Sigmoid colon (tissue), 4 donors: ENCODE measurements around the gene GOLGA6A.

ENCODE experiments used
- EP300 ChIP-seq, 4 donors: sonication (generic); formaldehyde crosslinking; IDR thresholded peaks; one replicate each; pipeline ENCODE4 v1.6.1; 2017; ENCODE audit warnings: antibody characterized with exemption in 4 of 4
- POLR2A ChIP-seq, 2 donors: fragments of 450-650 bp; IDR thresholded peaks; one replicate each; pipeline ENCODE4 v1.6.1; 2016; ENCODE audit warnings: antibody characterized with exemption in 2 of 2, mild to moderate bottlenecking in 2 of 2, moderate library complexity in 2 of 2
- POLR2AphosphoS5 ChIP-seq, 4 donors: sonication (generic); formaldehyde crosslinking; IDR thresholded peaks; one replicate each; pipeline ENCODE4 v1.6.1; 2017; ENCODE audit warnings: antibody characterized with exemption in 4 of 4
- TF ChIP-seq, protein P1 (sequence below), 4 experiments: fragments of 450-650 bp in 3 of 4; fragments of 200-600 bp in 1 of 4; IDR thresholded peaks; one replicate each; pipeline ENCODE4 v1.5.1; 2016 to 2019; ENCODE audit warnings: antibody characterized with exemption in 4 of 4, mild to moderate bottlenecking in 3 of 4, moderate library complexity in 2 of 4

DNA sequence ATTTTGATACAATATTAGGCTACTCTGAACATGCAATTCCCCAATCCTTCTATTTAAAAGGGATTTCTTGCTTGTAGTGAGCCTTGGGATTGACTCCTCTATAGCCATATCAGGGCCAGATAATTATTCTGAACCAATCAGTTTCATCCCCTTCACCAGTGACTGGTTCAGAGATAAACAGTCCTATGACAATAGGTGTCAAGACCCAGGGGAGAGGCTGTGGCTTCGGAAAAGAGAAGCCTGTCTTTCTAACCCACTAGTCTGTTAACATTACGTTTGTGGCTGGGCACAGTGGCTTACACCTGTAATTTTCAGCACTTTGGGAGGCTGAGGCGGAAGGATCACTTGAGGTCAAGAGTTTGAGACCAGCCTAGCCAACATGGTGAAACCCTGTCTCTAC lies 41.8 kb upstream of the GOLGA6A start:
- TF ChIP-seq, protein P1, sequence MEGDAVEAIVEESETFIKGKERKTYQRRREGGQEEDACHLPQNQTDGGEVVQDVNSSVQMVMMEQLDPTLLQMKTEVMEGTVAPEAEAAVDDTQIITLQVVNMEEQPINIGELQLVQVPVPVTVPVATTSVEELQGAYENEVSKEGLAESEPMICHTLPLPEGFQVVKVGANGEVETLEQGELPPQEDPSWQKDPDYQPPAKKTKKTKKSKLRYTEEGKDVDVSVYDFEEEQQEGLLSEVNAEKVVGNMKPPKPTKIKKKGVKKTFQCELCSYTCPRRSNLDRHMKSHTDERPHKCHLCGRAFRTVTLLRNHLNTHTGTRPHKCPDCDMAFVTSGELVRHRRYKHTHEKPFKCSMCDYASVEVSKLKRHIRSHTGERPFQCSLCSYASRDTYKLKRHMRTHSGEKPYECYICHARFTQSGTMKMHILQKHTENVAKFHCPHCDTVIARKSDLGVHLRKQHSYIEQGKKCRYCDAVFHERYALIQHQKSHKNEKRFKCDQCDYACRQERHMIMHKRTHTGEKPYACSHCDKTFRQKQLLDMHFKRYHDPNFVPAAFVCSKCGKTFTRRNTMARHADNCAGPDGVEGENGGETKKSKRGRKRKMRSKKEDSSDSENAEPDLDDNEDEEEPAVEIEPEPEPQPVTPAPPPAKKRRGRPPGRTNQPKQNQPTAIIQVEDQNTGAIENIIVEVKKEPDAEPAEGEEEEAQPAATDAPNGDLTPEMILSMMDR (IDR thresholded peaks at IDR 0.05) = no peak
- TF ChIP-seq POLR2AphosphoS5 (IDR thresholded peaks at IDR 0.05) = no peak
- TF ChIP-seq POLR2A (IDR thresholded peaks at IDR 0.05) = no peak
- no peak for TF ChIP-seq EP300 (IDR thresholded peaks at IDR 0.05)
